ENCODE measurements around the gene SLCO3A1.

SLCO3A1 gene

DNA sequence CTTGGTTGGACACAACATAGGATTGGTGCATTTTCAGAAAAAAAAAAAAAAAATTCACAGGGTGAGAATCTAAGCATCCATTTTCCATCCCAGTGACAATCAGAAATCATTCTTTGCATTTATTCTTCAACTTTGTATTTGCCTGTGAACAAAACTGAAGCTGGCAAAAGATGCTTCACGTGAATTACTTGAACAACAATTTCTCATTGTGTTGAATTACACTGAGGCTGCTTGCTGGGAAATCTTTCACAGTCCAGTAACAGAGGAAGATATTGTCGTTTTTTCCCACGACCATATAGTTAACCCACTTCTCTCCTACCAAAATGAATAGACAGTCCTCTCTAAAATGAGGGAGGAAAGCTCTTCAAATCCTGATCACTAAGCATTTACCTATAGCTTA is 4.3 kb upstream of the SLCO3A1 start:
- no peak for DNase-seq (ENCODE audit: low read depth in 1 of 2, low spot score in 1 of 2)

DNA sequence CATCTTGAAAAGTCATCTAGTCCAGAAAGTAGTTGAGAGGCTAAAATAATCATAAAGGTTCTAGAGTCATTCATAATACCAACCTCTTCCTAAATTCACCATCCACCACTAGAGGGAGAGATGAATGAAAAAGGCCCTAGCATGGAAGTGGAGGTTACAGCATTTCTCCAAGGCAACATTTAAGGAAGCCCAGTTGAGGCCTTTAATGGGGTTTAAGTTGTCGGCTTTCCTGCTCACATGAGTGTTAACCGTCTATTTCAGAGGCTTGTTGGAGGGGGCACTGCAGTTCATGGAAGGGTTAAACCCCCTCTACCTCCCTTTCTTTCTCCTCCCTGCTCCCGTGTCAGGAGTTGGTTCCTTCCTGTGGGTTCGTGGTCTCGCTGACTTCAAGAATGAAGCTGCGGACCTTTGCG is 3.8 kb upstream of the SLCO3A1 start:
- Histone ChIP-seq H3K4me3 (replicated peaks; ENCODE audit: insufficient read depth, low read length) (no peak overlapping the region), H3K27ac (replicated peaks) (peak overlapping the region; percentile 42), H3K27me3 (ENCODE audit: insufficient read depth, poor library complexity, severe bottlenecking) (no peaks in the 10 kb centered on the region)
- TF ChIP-seq, protein P1, sequence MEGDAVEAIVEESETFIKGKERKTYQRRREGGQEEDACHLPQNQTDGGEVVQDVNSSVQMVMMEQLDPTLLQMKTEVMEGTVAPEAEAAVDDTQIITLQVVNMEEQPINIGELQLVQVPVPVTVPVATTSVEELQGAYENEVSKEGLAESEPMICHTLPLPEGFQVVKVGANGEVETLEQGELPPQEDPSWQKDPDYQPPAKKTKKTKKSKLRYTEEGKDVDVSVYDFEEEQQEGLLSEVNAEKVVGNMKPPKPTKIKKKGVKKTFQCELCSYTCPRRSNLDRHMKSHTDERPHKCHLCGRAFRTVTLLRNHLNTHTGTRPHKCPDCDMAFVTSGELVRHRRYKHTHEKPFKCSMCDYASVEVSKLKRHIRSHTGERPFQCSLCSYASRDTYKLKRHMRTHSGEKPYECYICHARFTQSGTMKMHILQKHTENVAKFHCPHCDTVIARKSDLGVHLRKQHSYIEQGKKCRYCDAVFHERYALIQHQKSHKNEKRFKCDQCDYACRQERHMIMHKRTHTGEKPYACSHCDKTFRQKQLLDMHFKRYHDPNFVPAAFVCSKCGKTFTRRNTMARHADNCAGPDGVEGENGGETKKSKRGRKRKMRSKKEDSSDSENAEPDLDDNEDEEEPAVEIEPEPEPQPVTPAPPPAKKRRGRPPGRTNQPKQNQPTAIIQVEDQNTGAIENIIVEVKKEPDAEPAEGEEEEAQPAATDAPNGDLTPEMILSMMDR (IDR thresholded peaks at IDR 0.05; ENCODE audit: insufficient read depth, low read length): peak; percentile 53
- TF ChIP-seq GABPA (IDR thresholded peaks at IDR 0.05; ENCODE audit: low read depth) (no peak), SPI1 (IDR thresholded peaks at IDR 0.05; ENCODE audit: borderline replicate concordance, low read depth) (peak; percentile 76; the same call in 1 of the 2 replicates)
- DNase-seq (ENCODE audit: low read depth in 1 of 2, low spot score in 1 of 2): peak; percentile 35 to 66

More for the DNA sequence above, 4.3 kb upstream of the SLCO3A1 start:
- H3K27ac ChIP-seq (replicated peaks): no peak overlapping the region
- no peaks in the 10 kb centered on the region for H3K27me3 ChIP-seq (ENCODE audit: insufficient read depth, poor library complexity, severe bottlenecking)
- TF ChIP-seq, protein P2, sequence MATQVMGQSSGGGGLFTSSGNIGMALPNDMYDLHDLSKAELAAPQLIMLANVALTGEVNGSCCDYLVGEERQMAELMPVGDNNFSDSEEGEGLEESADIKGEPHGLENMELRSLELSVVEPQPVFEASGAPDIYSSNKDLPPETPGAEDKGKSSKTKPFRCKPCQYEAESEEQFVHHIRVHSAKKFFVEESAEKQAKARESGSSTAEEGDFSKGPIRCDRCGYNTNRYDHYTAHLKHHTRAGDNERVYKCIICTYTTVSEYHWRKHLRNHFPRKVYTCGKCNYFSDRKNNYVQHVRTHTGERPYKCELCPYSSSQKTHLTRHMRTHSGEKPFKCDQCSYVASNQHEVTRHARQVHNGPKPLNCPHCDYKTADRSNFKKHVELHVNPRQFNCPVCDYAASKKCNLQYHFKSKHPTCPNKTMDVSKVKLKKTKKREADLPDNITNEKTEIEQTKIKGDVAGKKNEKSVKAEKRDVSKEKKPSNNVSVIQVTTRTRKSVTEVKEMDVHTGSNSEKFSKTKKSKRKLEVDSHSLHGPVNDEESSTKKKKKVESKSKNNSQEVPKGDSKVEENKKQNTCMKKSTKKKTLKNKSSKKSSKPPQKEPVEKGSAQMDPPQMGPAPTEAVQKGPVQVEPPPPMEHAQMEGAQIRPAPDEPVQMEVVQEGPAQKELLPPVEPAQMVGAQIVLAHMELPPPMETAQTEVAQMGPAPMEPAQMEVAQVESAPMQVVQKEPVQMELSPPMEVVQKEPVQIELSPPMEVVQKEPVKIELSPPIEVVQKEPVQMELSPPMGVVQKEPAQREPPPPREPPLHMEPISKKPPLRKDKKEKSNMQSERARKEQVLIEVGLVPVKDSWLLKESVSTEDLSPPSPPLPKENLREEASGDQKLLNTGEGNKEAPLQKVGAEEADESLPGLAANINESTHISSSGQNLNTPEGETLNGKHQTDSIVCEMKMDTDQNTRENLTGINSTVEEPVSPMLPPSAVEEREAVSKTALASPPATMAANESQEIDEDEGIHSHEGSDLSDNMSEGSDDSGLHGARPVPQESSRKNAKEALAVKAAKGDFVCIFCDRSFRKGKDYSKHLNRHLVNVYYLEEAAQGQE (IDR thresholded peaks at IDR 0.05; ENCODE audit: insufficient replicate concordance, low read depth): no peak
- TF ChIP-seq SPI1 (IDR thresholded peaks at IDR 0.05; ENCODE audit: borderline replicate concordance, low read depth): no peak
- no peak for TF ChIP-seq GABPA (IDR thresholded peaks at IDR 0.05; ENCODE audit: low read depth)
- TF ChIP-seq, protein P1 (IDR thresholded peaks at IDR 0.05; ENCODE audit: insufficient read depth, low read length): no peak
- no peak for TF ChIP-seq POLR2AphosphoS5 (IDR thresholded peaks at IDR 0.05; ENCODE audit: low read depth)
- no peak overlapping the region for H3K4me3 ChIP-seq (replicated peaks; ENCODE audit: insufficient read depth, low read length)

DNA sequence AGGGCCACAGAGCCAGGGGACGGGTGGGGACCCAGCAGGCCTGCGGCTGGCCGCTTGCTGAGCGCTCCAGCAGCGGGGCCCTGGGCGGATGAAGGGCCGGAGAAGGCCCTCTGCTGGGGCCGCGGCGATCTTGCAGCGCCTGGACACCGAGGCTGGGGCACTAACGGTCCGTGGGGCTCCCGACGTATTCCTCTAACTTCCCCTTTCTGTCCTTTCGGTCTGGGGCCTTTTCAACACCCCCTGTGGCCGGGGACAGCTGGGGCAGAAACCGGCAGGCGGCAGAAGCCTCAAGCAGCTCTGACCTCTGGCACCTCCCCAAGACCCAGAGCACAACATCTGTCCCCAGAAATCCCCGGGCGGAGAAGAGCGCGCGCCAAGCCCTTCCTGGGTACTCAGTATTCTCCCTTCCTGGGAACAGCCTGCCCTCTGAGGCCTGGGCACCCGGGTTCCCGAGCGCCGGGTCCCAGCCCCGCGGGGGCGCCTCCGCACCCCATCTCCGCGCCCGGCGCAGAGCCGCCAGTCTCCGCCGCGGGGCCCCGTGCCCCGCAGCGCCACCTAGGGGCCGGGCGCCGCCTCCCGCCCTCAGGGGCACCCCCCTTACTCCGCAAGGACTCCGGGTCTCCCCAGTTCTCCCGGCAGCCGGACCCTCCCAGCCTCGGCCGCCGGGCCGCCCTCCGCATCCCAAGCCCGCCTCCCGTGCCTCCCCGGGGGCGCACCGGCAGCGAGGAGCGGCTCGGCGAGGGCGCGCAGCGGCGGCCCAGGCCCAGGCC is 582 bp upstream of the SLCO3A1 start:
- H3K27me3 ChIP-seq (ENCODE audit: insufficient read depth, poor library complexity, severe bottlenecking): no peaks in the 10 kb centered on the region
- TF ChIP-seq, protein P1 (IDR thresholded peaks at IDR 0.05; ENCODE audit: insufficient read depth, low read length): peak; percentile 41
- TF ChIP-seq, protein P2 (IDR thresholded peaks at IDR 0.05; ENCODE audit: insufficient replicate concordance, low read depth): no peak
- TF ChIP-seq GABPA (IDR thresholded peaks at IDR 0.05; ENCODE audit: low read depth): peak; percentile 12; the same call in 1 of the 2 replicates
- no peak for TF ChIP-seq POLR2AphosphoS5 (IDR thresholded peaks at IDR 0.05; ENCODE audit: low read depth)
- TF ChIP-seq SPI1 (IDR thresholded peaks at IDR 0.05; ENCODE audit: borderline replicate concordance, low read depth): no peak
- H3K4me3 ChIP-seq (replicated peaks; ENCODE audit: insufficient read depth, low read length): peak overlapping the region; percentile 66
- DNase-seq (ENCODE audit: low read depth in 1 of 2, low spot score in 1 of 2): peak; percentile 78 to 86
- peak overlapping the region; percentile 89 for H3K27ac ChIP-seq (replicated peaks)

All from HL-60 (cell line).